GM04504 (cell line): ENCODE results near the gene ZNF394.

Experiments
- DNase-seq: peaks from one replicate; pipeline ENCODE4 v3.0.0-alpha.2; 2012; ENCODE audit warnings: low read depth

Gene ZNF394

GRCh38 chr7:99449326-99449725 lies 50.8 kb downstream of the ZNF394 start:
- no peak for DNase-seq

GRCh38 chr7:99448855-99449254 lies 51.2 kb downstream of the ZNF394 start:
- DNase-seq, result no peak

- no peak for DNase-seq
Measured at GRCh38 chr7:99447943-99448342, 52.1 kb downstream of the ZNF394 start.

- DNase-seq, result no peak
Measured at GRCh38 chr7:99446096-99446495, 54.0 kb downstream of the ZNF394 start.
